NCI-H446 treated with DMSO at 0.1 percent for 48 hours (cell line): ENCODE results near the gene CGN.

Source experiments
- DNase-seq: peaks from one replicate; lab custom pipeline; 2025; lab: John Stamatoyannopoulos, UW

Gene CGN

GRCh38 chr1:151510957-151511635, at the start of gene CGN:
TSS of gene CGN (plus strand) at chr1:151511387. CDS start at chr1:151518520, 7,133 bp downstream.
- peak; percentile 86 for DNase-seq

GRCh38 chr1:151461694-151462093, 49.5 kb upstream of the CGN start:
- DNase-seq, result no peak

- no peak for DNase-seq
Measured at GRCh38 chr1:151465026-151465425, 46.2 kb upstream of the CGN start.

GRCh38 chr1:151472856-151473731, 38.1 kb upstream of the CGN start:
- no peak for DNase-seq

GRCh38 chr1:151474745-151475144, 36.4 kb upstream of the CGN start:
- DNase-seq, result no peak

GRCh38 chr1:151475175-151475574, 36.0 kb upstream of the CGN start:
- DNase-seq, result no peak

GRCh38 chr1:151476083-151476482, 35.1 kb upstream of the CGN start:
- DNase-seq, result no peak

GRCh38 chr1:151477066-151477465, 34.1 kb upstream of the CGN start:
- DNase-seq, result no peak

- DNase-seq, result no peak
Measured at GRCh38 chr1:151478140-151478812, 32.9 kb upstream of the CGN start.

- DNase-seq, result no peak
Measured at GRCh38 chr1:151478923-151479322, 32.3 kb upstream of the CGN start.

- no peak for DNase-seq
Measured at GRCh38 chr1:151479462-151479861, 31.7 kb upstream of the CGN start.

GRCh38 chr1:151482017-151482416, 29.2 kb upstream of the CGN start:
- DNase-seq, result no peak

- DNase-seq, result no peak
Measured at GRCh38 chr1:151485685-151486255, 25.4 kb upstream of the CGN start.

- DNase-seq, result no peak
Measured at GRCh38 chr1:151486557-151486956, 24.6 kb upstream of the CGN start.

GRCh38 chr1:151491641-151492040, 19.5 kb upstream of the CGN start:
- no peak for DNase-seq

GRCh38 chr1:151492120-151492519, 19.1 kb upstream of the CGN start:
- no peak for DNase-seq

- DNase-seq, result no peak
Measured at GRCh38 chr1:151493042-151493441, 18.1 kb upstream of the CGN start.

- peak; percentile 83 for DNase-seq
Measured at GRCh38 chr1:151494741-151495281, 16.4 kb upstream of the CGN start.

GRCh38 chr1:151495316-151495715, 15.9 kb upstream of the CGN start:
- no peak for DNase-seq

GRCh38 chr1:151499365-151499764, 11.8 kb upstream of the CGN start:
- DNase-seq, result no peak

- DNase-seq, result no peak
Measured at GRCh38 chr1:151499930-151500329, 11.3 kb upstream of the CGN start.

GRCh38 chr1:151501474-151501873, 9.7 kb upstream of the CGN start:
- DNase-seq, result no peak
